Erythroblast (primary cell): Measurements from ENCODE around the gene FRMD4A.

Experiments
- DNase-seq, 2 experiments: peaks; one replicate each; lab custom pipeline; 2025; lab: John Stamatoyannopoulos, UW
- GATA1 ChIP-seq: IDR thresholded peaks from 2 replicates; pipeline ENCODE4 v1.6.1; 2011; ENCODE audit warnings: low read depth, mild to moderate bottlenecking, control low read depth, low read length, moderate library complexity
- POLR2A ChIP-seq: IDR thresholded peaks from 2 replicates; pipeline ENCODE4 v1.6.1; 2011; ENCODE audit warnings: mild to moderate bottlenecking, low read length

The FRMD4A gene

GRCh38 chr10:14328881-14329672 is 1.6 kb downstream of the FRMD4A start:
- TF ChIP-seq POLR2A (no peak), GATA1 (no peak)
- no peak for DNase-seq

- DNase-seq, result no peak
- TF ChIP-seq GATA1 (no peak), POLR2A (no peak)
These were observed 3.2 kb downstream of the FRMD4A start for GRCh38 chr10:14327527-14327926.

DNA sequence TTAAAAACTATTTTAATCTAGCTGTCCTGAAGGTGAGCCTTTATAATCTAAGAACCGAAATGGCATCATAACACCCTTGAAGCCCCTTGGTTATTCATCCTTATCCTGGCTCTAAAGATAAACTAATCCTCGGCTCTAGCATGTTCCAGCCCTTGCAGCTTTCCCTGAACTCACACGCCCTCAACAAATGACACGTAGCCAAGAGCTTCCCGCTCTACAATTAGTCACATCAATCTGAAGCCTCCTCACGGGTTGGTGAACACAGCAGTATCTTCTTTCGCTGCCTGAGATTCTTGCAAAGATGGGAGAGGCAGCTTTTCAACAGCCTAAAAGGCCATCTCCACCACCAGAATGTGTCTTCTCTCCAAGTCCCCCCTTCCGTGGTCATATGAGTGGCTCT is 4.1 kb downstream of the FRMD4A start:
- DNase-seq, result no peak
- TF ChIP-seq GATA1 (no peak), POLR2A (no peak)

- peak; percentile 51 to 59 for DNase-seq
- TF ChIP-seq GATA1 (no peak), POLR2A (no peak)
These were observed 5.3 kb downstream of the FRMD4A start for GRCh38 chr10:14325325-14325955.

- TF ChIP-seq GATA1 (no peak), POLR2A (no peak)
- DNase-seq, result no peak
These were observed 8.1 kb downstream of the FRMD4A start for GRCh38 chr10:14322526-14323188.

- TF ChIP-seq GATA1, result no peak
- no peak for TF ChIP-seq POLR2A
- no peak for DNase-seq
These were observed 12.7 kb downstream of the FRMD4A start for GRCh38 chr10:14318007-14318406.

- TF ChIP-seq POLR2A, result no peak
- no peak for DNase-seq
These were observed 18.7 kb downstream of the FRMD4A start for GRCh38 chr10:14312014-14312413.

DNA sequence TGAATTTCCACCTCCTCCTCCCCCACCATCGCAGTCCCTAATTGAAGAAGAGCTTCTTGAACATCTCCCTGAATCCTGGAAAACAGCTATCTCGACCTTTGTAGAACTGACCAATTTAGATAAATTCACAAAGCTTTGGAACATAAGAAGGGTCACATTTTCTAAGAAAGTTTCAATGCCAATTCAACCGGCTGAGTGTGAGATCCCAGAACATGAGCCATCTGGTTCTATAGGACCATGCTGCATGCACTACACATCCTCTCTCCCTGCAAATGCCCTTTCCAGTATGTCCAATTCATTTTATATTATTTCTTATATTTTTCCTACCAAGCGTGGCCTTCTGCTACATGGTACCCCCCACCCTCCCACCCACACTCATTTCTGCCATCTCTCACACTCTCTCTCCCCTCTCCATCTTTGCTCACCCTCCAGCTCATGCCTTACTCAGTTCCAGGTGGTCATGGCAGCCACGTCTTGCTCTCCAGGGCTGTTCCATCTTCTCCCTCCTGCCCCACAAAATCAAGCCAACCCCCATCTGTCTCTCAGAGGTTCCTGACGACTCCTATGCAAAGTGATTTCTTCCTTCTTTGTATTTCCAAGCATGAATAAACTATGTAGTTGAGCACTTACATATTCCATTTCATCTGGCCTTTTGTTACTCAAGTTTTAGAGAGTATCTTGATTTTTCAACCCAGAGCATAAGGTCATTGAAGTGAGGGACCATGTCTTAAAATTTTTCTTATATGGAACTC is 19.3 kb downstream of the FRMD4A start:
- TF ChIP-seq GATA1, result no peak
- no peak for TF ChIP-seq POLR2A
- no peak for DNase-seq

GRCh38 chr10:14309593-14309992 is 21.1 kb downstream of the FRMD4A start:
- TF ChIP-seq POLR2A (no peak), GATA1 (no peak)
- no peak for DNase-seq

- TF ChIP-seq GATA1 (no peak), POLR2A (no peak)
These were observed 24.5 kb downstream of the FRMD4A start for GRCh38 chr10:14306190-14306589.

DNA sequence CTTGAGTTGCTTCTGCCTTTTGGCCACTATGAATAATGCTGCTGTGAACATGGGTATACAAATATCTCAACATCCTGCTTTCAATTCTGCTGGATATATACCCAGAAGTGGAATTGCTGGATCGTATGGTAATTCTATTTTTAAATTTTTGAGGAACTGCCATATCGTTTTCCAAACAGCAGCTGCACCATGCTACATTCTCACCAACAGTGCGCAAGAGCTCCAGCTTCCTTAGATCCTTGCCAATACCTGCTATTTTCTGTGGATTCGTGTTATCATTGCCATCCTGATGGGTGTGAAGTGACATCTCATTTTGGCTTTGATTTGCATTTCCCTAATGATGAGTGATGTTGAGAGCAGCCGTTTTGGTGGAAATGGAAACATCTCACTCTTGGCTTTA is 26.7 kb downstream of the FRMD4A start:
- DNase-seq, result no peak
- TF ChIP-seq GATA1 (no peak), POLR2A (no peak)

More at GRCh38 chr10:14306190-14306589, 24.5 kb downstream of the FRMD4A start:
- DNase-seq, result no peak

- TF ChIP-seq GATA1 (no peak), POLR2A (no peak)
- DNase-seq, result no peak
These were observed 28.7 kb downstream of the FRMD4A start for GRCh38 chr10:14302035-14302434.

DNA sequence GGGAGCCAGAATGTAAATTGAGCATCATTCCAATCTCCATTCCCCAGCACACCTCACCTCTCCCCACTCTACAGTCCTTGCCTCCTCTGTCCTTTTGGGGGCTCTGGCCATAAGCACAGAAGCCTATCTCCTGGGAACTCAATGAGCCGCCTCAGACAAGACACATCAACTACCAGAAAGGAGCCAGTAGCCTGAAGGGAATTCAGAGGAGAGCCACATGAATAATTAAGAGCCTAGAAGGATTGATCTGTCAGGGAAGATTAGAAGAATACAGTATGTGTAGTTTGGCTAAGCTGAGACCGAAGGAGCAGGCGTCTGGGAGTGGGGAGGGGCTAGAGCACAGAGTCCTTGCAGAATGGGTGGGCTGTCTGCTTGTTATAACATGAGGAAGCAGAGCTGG is 31.2 kb downstream of the FRMD4A start:
- no peak for TF ChIP-seq POLR2A
- TF ChIP-seq GATA1, result no peak
- no peak for DNase-seq

DNA sequence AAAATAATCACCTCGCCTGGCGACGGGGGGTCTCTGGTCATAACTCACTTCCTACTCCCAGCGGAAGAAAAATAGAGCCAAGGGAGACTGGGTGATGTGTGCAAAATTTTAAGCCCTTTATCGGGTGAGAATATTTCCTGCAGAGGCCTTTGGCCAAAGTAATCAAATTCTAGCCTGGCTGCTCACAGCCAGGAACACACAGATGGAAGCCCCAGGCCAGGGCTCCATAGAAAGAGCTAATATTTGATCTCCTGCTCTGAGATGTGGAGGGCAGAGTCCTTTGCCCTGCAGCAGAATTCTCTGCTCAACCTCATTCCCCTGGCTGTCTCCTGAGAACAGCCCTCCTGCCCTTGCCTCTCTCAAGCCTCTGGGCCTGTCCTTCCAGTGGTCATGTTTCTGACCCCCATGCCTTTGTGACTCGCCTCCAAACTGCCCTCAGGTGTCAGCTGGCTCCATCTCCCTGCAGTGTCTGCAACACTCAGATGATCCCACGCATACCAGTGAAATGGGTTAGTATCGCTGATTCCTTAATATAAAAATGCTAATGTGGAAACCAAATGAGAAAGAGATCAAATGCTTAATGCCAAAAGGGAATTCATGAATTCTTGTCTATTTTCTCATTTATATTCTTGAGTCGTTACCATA is 34.5 kb downstream of the FRMD4A start:
- TF ChIP-seq POLR2A, result no peak
- no peak for TF ChIP-seq GATA1
- no peak for DNase-seq
